NOMO-1 treated with dmso at 0.1 percent for 144 hours (cell line): ENCODE results near the gene TCN2.
"Not testable (repeated sequence)": the region's sequence is repeated elsewhere in the genome, so short reads cannot be mapped to it uniquely, and the experiment has no call there.

Source experiments
- DNase-seq: peaks from one replicate; lab custom pipeline; 2025; ENCODE audit not compliant: unreplicated experiment; lab: John Stamatoyannopoulos, UW

The TCN2 gene

DNA sequence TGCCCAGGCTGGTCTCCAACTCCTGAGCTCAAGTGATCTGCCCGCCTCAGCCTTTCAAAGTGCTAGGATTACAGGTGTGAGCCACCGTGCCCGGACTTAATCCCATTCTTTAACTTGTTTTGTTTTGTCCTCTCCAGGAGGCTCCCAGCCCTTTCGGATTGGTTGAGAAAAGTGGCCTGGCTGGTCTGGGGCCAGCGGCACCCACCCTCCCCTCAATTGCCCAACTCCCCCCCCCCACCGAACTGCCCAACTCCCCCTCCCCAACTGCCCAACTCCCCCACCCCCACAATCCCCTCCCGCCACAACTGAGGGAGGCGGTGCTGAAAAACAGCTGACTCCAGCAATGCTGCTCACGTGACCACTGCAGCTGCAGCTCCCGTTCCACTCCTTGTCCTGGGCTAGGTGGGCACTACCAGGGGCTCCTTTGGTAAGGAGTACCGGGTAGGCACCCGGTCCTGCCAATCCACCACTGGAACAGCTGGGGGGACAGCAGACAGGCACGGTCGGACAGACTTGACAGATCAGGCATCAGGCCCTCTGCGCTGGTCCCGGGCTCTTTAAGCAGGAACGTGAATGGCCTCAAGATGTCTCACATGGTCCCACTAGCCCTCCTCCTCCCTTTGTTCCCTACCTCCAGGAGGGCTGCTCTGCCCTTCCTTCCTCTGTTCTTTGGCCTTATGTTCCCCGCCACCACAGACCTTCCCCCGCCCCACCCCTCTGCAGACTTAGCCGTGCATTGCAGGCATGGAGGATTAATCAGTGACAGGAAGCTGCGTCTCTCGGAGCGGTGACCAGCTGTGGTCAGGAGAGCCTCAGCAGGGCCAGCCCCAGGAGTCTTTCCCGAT, at the start of gene TCN2:
Gene TCN2, plus strand, starts transcription at position 720 of the 845 bp plus-strand sequence. CDS start 158 bp downstream, outside the sequence.
- DNase-seq: peak; percentile 12

DNA sequence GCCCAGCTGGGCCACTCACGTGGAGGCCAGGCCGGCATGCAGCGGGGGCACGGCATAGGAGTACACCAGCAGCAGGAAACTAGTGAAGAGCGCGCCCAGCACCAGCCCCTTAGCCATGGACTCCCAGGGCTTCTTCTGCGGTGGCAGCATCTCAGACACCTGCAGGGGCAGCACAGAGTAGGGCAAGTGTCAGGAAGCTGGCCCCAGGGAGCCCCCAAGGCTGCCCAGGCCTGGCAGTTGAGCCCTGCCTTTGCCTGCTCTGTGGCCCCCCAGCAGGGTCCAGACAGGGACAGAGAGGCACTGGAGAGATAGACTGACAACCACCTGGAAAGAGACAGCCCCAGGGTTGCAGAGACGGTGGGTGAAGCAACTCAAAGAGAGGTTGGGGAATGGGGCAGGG, 49.7 kb upstream of the TCN2 start:
- DNase-seq: no peak

DNA sequence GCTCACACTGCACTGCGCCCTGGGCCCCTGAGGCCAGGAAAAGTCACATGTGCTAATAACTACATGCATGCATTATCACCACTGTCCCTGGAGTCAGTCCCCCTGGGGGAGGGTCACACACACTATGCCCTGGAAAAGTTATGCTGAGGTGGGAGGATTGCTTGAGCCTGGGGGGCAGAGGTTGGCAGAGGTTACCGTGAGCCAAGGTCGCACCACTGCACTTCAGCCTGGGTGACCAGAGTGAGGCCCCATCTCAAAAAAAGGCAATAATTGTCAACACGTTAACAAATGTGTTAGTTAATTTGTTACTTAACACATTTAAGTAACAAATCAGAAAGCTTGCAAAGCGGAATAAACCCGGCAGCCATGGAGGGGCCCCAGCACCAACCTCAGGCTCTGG, 47.1 kb upstream of the TCN2 start:
- DNase-seq: no peak

DNA sequence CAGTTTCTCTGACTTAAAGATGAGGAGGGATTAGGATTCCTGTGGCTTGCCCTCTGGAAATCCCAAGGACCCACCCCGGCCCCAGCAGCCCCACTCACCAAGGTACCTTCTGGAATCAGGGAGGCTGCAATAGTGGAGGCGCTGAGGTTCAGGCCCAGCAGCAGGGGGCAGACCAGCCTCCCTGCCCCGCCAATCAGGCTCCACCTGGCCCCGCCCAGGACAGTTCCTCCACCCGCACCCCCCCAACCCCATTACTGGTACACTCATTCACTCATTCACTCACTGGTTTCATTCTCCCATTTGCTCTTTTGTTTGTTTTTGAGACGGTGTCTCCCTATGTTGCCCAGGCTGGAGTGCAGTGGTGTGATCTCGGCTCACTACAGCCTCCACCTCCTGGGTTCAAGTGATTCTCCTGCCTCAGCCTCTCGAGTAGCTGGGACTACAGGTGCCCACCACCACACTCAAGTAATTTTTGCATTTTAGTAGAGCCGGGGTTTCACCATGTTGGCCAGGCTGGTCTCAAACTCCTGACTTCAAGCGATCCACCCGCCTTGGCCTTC, 46.3 kb upstream of the TCN2 start:
- DNase-seq: not testable (repeated sequence)

DNA sequence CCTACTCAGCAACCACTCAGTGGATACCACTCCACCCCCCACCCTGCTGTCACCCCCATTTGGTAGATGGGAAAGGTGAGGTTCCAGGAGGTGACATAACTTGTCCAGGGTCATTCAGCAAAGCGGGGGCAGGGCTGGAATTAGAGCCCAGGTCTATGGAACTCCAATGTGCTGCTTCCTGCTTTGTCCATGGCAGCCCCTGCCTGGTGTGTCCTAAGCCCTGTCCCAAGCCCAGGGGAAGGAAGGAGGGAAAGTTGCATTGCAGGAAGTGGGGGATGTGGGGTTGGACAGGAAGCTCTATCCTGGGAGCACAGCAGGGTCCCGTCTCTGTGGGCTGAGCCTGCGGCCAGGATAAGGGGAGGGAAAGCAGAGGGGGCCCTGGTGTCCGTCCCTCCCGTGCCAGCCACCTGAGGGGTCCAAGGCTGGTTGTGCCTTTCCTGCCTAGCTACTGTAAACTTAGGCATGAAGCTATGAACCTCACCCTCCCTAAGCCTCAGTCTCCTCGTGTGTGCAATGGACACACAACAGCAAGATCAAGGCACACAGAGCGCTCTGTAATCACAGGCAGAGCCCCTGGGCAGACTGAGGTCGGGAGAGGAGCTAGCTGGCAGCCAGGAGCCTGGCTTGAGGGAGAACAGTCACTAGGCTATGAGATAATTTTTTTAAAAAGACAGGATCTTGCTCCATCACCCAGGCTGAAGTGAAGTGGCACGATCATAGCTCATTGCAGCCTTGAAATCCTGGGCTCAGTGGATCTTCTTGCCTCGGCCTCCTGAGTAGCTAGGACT, 45.4 kb upstream of the TCN2 start:
- DNase-seq: no peak

DNA sequence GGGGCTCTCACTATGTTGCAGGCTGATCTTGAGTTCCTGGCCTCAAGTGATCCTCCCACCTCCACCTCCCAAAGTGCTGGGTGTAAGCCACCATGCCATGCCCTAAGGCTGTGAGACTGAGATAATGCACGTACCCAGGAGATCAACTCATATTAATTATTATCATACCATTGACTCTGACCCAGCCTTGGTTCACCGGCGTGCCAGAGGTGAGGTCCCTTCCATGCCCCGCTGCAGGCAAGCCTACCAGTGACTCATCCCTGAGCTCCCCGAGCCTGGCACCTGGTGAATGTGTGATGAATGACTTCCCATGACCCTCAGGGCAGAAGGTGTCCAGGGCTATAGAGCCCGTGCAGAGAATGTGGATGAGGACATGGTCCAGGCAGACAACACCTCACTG, 44.6 kb upstream of the TCN2 start:
- no peak for DNase-seq

DNA sequence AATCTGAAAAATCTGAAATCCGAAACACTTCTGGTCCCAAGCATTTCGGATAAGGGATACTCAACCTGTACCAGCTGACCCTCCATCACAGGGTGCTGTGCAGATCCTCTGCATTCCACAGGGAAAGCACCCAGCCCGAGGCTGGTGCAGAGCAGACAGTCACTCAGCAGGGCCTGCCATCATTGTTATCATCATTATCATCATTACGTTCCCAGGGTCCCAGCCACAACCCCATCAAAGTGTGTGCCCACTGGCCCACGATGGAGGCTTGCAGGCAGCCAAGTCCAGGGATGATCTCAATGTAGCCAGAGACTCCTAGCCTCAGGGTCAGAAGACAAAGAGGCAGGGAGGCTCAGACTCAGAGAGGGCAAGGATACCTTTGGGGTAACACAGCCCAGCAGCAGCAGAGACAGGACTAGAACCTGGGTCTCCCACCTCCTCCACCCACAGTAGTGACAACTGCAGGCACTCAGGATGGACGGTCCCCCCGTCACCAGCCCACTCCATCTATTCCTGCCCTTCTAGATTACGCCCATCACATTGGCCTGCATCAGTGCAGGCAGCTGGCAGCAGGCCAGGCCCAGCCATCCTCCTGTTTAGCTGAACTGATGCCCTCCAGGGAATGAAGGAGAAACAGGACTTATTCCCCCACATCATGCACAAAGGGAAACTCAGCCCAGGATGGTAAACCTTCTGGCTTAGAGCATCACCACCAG, 42.8 kb upstream of the TCN2 start:
- DNase-seq: no peak

DNA sequence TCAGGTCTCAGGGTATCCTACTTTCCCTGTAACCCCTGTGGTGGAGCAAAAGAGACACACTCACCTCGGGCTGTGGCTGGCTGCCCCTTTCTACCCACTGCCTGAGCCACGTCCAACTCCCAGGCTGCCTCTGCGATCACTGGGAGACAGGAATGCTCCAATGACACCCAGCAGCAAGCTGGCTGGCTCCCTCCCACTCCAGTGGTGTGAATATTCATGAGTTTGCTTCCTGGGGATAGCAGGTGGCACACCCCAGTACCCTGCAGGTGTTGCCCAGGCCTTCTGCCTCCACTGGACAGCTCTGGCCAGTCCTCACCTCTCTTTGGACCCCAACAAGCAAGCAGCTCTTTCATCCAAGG, 42.2 kb upstream of the TCN2 start:
- no peak for DNase-seq

DNA sequence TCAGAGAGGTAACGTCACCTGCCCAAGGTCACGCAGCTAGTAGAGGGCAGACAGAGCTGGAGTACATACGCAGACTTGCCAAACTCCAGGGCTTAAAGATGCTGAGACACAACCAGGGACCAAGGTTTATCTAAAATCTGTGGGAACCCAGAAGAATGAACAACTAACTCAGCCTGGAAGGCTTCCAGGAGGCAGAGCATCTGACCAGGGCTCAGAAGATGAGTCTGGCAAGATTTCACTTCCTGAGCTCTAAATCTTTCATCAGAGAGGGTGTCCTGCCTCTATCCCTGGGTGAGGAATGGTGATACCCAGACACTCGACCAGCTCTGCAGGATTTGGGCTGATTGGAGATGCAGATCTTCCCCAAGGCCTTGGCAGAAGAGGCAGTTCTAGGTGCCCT, 41.6 kb upstream of the TCN2 start:
- no peak for DNase-seq

DNA sequence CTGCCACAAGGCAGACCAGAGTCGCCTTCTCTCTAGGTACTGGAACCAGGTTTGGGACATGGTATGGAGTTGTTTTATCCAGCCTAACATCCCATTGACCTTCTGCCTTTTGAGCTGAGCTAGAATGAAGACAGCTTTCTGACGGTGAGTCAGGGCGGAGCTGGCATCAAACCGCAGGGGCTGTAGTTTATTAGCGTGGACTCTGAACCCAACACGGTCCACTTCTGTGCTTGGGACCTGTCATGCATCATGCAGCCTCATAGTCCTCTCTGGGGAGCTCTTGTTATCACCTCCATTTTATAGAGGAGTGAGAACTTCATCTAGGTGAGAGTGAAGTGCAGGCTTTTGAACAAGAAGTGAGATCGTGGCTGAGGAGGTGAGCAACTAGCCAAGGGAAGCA, 40.8 kb upstream of the TCN2 start:
- DNase-seq: no peak

DNA sequence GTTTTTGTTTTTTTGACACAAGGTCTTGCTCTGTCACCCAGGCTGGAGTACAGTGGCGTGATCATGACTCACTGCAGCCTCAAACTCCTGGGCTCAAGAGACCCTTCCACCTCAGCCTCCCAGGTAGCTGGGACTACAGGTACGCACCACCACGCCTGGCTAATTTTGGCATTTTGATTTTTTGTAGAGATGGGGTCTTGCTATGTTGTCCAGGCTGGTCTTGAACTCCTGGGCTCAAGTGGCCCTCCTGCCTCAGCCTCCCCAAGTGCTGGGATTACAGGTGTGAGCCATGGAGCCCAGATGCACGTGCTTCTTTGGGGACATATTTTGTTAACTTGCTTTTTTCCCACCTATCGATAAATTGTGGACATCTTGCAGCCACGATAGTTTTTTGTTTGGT, 39.7 kb upstream of the TCN2 start:
- DNase-seq: not testable (repeated sequence)

DNA sequence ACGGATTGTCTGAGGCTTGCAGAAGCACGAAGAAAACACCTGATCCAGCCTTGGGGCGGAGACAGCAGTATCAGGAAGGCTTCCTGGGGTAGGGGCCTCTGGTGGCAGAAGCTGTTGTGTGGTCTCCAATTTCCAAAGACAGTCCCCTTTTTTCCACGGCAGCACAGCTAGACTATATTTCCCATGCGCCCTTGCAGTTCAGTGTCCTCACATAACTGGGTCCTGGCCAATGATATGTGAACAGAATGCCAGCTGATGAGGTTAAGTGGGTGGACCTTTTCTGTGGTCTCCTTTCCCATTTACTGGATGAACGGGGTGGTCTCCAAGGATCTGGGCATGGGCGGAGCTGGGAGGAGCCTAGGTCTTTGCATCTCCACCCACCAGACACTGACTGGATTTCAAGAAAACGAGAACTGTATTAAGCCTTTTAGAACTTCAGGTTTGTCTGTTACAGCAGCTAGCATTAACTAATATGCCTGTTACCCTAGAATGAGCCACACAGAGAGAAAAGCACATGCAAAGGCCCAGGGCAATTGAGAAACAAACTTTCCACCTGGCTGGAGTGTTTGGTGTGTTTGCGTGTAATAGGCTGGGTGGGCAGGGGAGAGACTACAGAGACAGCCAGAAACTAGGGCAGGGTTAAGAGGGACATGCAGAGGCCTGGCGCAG, 38.7 kb upstream of the TCN2 start:
- DNase-seq: no peak

DNA sequence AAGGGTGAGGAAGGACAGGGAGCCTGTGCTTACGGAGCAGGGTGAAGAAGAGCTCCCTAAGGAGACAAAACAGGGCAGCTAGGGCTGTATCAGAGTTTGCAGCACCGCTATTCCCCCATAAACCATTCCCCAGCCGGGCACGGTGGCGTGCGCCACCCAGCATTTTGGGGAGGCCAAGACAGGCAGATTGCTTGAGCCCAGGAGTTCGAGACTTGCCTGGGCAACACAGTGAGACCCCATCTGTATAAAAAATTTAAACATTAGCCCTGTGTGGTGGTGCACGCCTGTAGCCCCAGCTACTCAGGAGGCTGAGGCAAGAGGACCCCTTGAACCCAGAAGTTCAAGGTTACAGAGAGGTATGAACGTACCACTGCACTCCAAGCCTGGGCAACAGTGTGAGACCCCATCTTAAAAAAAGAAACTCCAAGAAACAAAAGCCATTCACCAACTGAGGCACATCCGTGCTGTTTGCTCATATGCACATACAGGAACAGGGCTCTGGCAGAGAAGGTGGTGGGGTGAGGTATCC, 37.2 kb upstream of the TCN2 start:
- DNase-seq: no peak

DNA sequence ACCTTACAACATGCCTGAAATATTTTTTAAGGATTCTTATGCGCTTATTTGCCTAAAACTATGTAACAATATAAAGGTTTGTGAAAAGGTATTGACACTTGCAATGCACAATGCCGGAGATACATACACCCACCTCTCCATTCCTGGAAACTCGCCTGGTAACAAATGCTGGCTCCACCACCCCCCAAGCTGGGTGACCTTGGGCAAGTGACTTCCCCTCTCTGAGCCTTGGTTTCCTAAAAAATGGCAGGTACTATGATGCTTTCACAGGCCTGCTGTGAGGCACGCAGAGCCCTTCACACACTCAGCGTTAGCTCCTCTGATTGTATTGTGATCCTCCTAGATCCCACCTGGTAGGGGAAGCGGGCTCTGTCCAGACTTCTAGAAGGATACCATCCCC, 34.8 kb upstream of the TCN2 start:
- DNase-seq: no peak

DNA sequence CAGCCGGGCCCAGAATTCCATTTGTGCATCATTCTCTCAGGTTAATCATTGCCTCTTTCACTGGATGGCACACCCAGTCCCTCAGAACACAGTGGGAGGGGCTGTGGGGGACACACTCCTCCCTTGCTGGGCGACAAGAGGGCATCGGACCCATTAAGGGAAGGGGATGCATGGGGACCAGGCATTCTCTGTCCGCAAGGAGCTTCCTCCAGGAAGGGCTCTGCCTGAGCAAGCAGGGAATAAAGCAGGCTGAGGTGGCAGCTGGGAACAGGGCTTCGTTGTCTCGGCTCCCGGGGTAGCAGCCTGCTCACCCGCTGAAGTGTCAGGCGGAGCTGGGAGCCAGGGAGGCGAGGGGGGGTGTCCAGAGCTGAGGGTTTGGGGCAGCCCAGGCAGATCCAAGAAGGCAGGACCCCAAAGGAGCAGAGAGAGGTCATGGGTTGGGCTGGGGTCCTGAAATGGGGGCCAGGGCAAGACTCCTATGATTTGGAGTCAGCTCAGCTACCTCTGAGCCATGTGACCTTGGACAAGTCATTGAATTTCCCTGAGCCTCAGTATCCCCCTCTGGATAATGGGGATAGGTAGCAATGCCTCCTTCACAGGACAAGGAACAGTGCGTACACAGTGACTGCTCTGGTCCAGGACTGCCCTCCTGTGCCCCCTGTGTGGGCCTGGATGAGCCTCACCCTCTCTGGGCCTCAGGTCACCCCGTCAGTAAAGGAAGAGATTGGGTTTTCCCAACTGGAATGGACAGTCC, 34.0 kb upstream of the TCN2 start:
- DNase-seq: no peak

DNA sequence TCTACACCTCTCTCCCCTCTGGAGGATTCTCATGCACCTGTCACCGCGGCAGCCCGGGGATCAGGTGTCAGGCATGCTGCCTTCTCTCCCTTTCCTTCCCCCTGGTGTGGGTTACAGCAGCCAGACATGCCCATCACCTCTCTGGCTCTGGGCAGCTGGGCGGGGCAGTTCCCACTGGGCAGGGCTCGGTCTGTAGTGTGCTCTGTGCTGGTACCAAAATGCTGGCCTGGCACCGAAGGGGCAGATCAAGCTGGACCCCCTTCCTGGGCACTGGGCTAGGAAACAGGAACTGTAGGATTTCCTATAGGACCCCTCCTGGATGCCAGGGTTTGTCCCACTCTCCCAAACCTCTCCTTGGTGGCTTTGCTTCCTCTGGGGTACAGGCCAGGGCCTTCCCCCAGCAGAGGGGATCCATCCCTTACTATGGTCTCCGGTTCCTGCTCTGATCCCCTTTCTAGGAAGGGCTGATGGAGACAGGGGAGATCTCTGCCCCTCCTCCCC, 33.3 kb upstream of the TCN2 start:
- DNase-seq: no peak

DNA sequence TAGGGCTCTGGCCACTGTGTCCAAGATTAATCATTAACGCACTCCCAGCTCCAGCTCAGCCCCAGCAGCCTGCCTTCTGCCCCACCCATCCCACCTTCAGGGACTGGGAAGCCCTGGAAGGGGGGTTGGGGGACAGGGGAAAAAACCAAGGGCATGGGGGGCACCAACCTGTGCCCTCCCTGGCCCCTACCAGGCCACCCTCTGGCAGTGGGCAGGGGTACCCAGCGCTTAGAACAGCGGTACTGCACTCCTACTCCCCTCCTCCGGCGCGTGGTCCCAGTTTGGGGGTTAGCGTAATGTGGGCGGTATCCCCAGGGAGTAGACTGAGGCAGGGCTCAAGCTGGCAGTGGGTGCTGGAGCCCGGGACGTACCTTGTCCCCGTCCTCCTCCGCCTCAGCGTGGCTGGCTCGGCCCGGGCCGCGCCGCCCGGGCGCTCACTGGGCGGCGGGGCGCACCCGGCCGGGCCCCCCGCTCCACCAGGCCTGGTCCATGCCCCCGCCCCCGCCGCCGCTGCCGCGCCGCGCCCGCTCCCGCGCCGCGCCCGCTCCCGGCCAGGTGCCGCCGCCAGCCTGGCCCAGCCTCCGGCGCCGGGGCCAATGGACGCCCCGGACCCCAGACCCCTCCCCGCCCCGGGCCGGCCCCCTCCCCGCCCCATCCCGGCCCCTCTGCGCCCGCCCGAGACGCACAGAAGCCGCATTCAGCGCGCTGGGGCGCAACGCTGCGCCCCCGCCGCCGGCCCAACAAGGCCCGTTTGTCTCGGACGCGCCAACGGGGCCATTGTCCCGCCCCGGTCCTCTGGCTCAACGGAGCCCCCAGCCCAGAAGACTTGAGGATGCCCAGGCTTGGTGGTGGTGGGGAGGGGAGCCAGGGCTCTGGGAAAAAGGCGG, 32.6 kb upstream of the TCN2 start, which contains the start of gene GAL3ST1:
Gene GAL3ST1, minus strand, starts transcription at position 571 of the 887 bp plus-strand sequence. CDS start 17,273 bp downstream, outside the sequence.
- no peak for DNase-seq

DNA sequence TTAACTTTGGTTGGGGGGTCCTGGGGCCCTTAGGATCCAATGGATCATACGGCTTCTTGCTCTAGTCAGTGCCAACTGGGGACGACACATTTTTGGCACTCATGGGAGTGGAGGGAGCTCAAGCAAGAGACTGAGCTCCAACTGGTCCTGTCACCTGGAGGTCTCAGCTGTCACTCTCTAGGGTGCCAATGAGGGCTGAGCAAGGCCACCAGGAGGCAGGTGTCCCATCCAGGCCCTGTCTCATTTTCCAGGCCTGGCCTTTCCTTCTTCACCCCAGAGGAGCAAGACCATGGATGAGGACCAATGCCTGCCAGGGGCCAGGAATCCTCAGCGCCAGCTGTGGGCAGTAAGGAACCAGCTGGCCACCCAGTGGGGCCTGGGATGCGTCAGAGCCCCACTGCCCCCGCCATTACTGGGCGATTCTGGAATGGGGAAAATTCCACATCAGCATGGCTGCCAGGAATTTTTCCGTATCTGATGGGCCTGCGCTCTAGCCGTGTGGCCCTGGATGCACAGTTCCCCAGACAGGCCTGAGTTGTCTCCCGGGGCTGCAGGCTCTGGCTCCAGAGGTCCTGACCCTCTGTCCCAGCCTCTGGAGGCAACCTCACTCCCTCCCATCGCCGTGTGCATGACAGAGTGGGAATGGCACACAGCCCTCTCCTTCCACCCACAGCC, 31.8 kb upstream of the TCN2 start:
- DNase-seq: no peak
